Activated B cell treated with CpG ODN at 0.5 μM for 24 hours (primary cell): Measurements from ENCODE around the gene NR1H2. TPM values are rescaled to one million over a fixed set of nuclear protein-coding genes. Genes with fewer than 3 reads are reported as not detected.

Source experiments
- ATAC-seq: fragments of 200-7000 bp; cut with Tn5 transposase; one replicate; pipeline ENCODE4 v1.10.0; 2021; ENCODE audit warnings: low read depth, mild to moderate bottlenecking, moderate library complexity
- CTCF ChIA-PET: fragments of 350-600 bp; sonication (Branson Sonifier 250); formaldehyde crosslinking; loops from one replicate; lab custom pipeline; 2021; ENCODE audit warnings: antibody characterized with exemption; lab: Charles Lee
- POLR2A ChIA-PET: fragments of 350-600 bp; sonication (Branson Sonifier 250); formaldehyde crosslinking; loops from one replicate; lab custom pipeline; 2021; ENCODE audit warnings: antibody characterized with exemption; lab: Charles Lee
- DNase-seq: peaks from one replicate; pipeline ENCODE4 v3.0.0; 2022
- H3K27ac Mint-ChIP-seq: one replicate; pipeline ENCODE4 v1.8.0; 2020; ENCODE audit warnings: mixed read lengths
- H3K27me3 Mint-ChIP-seq: one replicate; pipeline ENCODE4 v1.8.0; 2021; ENCODE audit warnings: mixed read lengths
- H3K36me3 Mint-ChIP-seq: one replicate; pipeline ENCODE4 v1.8.0; 2021; ENCODE audit warnings: low read depth, mixed read lengths
- H3K4me1 Mint-ChIP-seq: one replicate; pipeline ENCODE4 v1.8.0; 2021; ENCODE audit warnings: mixed read lengths
- H3K4me3 Mint-ChIP-seq: one replicate; pipeline ENCODE4 v1.8.0; 2020; ENCODE audit warnings: mild to moderate bottlenecking, mixed read lengths
- H3K9me3 Mint-ChIP-seq: one replicate; pipeline ENCODE4 v1.8.0; 2020; ENCODE audit warnings: mixed read lengths
- intact Hi-C: fragments of 100-400 bp; cut with micrococcal nuclease; formaldehyde crosslinking; loops from one replicate; pipeline ENCODE4 v1.15.1; 2024
- total RNA-seq: library from RNA; stranded (reverse); gene quantifications from 2 replicates; pipeline ENCODE4 v1.2.3, GENCODE V29; 2022
- TF ChIP-seq, protein P1 (sequence below): fragments of 200-600 bp; IDR thresholded peaks from one replicate; pipeline ENCODE4 v1.8.0; 2022; ENCODE audit warnings: antibody characterized with exemption, mild to moderate bottlenecking

NR1H2 gene
- total RNA-seq, 1 donor from 2014 or later = 79.5 TPM

DNA sequence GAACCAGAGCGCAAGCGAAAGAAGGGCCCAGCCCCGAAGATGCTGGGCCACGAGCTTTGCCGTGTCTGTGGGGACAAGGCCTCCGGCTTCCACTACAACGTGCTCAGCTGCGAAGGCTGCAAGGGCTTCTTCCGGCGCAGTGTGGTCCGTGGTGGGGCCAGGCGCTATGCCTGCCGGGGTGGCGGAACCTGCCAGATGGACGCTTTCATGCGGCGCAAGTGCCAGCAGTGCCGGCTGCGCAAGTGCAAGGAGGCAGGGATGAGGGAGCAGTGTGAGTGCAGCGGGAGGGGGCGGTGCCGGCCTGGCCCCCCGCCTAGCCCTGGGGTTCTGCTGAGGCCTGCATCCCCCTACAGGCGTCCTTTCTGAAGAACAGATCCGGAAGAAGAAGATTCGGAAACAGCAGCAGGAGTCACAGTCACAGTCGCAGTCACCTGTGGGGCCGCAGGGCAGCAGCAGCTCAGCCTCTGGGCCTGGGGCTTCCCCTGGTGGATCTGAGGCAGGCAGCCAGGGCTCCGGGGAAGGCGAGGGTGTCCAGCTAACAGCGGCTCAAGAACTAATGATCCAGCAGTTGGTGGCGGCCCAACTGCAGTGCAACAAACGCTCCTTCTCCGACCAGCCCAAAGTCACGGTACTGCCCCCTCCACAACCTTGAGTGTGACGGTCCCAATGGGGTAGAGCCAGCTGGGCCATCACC is 2.1 kb downstream of the NR1H2 start:
- ChIA-PET POLR2A (interaction anchor here (0.6 to 0.9 kb wide), 2 partner anchors 16 to 37 kb away, joined by 3 read pairs; no protein-coding TSS in a partner anchor), CTCF (no interaction called here)
- Mint-ChIP-seq H3K4me1 (peaks cover 16% of the 10 kb centered on the region), H3K9me3 (no peaks in the 10 kb centered on the region), H3K27me3 (no peaks in the 10 kb centered on the region), H3K4me3 (peak overlapping the region; percentile 32), H3K36me3 (peaks cover 54% of the 10 kb centered on the region), H3K27ac (peak overlapping the region; percentile 1)
- intact Hi-C loops = loop anchor here (5.0 kb wide), 1 partner anchor 36 kb away; no protein-coding TSS in a partner anchor
- DNase-seq (no peak), ATAC-seq (no peak)
- TF ChIP-seq, protein P1, sequence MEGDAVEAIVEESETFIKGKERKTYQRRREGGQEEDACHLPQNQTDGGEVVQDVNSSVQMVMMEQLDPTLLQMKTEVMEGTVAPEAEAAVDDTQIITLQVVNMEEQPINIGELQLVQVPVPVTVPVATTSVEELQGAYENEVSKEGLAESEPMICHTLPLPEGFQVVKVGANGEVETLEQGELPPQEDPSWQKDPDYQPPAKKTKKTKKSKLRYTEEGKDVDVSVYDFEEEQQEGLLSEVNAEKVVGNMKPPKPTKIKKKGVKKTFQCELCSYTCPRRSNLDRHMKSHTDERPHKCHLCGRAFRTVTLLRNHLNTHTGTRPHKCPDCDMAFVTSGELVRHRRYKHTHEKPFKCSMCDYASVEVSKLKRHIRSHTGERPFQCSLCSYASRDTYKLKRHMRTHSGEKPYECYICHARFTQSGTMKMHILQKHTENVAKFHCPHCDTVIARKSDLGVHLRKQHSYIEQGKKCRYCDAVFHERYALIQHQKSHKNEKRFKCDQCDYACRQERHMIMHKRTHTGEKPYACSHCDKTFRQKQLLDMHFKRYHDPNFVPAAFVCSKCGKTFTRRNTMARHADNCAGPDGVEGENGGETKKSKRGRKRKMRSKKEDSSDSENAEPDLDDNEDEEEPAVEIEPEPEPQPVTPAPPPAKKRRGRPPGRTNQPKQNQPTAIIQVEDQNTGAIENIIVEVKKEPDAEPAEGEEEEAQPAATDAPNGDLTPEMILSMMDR = no peak

DNA sequence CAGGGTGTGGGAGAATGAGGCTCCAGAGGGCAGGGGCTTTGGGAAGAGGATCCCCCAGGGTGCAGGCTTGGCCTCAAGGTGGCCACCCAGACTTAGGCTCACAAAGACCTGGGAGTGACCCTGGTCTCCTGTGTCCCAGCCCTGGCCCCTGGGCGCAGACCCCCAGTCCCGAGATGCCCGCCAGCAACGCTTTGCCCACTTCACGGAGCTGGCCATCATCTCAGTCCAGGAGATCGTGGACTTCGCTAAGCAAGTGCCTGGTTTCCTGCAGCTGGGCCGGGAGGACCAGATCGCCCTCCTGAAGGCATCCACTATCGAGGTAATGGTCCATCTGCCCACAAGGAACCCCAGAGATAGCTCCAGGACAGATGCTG is 2.6 kb downstream of the NR1H2 start:
- ChIA-PET CTCF (no interaction called here), POLR2A (interaction anchor here (0.5 to 0.9 kb wide), 2 partner anchors 37 to 945 kb away, joined by 3 read pairs; no protein-coding TSS in a partner anchor)
- DNase-seq (no peak), ATAC-seq (no peak)
- intact Hi-C loops = loop anchor here (5.0 kb wide), 1 partner anchor 37 kb away; no protein-coding TSS in a partner anchor
- Mint-ChIP-seq H3K27ac (peak overlapping the region; percentile 9), H3K36me3 (peaks cover 56% of the 10 kb centered on the region), H3K4me1 (peaks cover 22% of the 10 kb centered on the region), H3K4me3 (no peak overlapping the region), H3K27me3 (no peaks in the 10 kb centered on the region), H3K9me3 (no peaks in the 10 kb centered on the region)
- TF ChIP-seq, protein P1 = no peak

DNA sequence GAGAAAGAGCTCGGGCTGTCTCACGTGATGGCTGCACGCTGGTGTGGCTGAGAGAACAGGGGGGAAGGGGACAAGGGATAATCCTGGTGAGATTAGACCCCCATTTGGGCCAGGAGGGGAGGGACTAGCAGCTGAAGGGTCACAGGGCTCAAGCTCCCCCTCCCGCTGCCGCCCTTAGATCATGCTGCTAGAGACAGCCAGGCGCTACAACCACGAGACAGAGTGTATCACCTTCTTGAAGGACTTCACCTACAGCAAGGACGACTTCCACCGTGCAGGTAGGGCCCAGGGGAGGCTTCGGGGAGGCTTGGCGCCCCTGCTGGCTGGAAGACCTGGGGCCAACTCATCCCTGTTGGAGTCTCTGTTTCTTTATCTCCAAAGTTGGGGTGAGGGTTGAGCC is 3.3 kb downstream of the NR1H2 start:
- H3K9me3 Mint-ChIP-seq = no peaks in the 10 kb centered on the region
- peaks cover 61% of the 10 kb centered on the region for H3K36me3 Mint-ChIP-seq
- peaks cover 29% of the 10 kb centered on the region for H3K4me1 Mint-ChIP-seq
- intact Hi-C loops = loop anchor here (5.0 kb wide), 1 partner anchor 37 kb away; no protein-coding TSS in a partner anchor
- H3K4me3 Mint-ChIP-seq = no peak overlapping the region
- ChIA-PET POLR2A (interaction anchor here (0.5 to 1.0 kb wide), 2 partner anchors 16 to 946 kb away, joined by 3 to 4 read pairs; no protein-coding TSS in a partner anchor), CTCF (no interaction called here)
- DNase-seq (no peak), ATAC-seq (no peak)
- TF ChIP-seq, protein P1 = no peak
- no peaks in the 10 kb centered on the region for H3K27me3 Mint-ChIP-seq
- H3K27ac Mint-ChIP-seq = no peak overlapping the region

- H3K27me3 Mint-ChIP-seq = no peaks in the 10 kb centered on the region
Observed at GRCh38 chr19:50380137-50380536, 3.9 kb downstream of the NR1H2 start.

DNA sequence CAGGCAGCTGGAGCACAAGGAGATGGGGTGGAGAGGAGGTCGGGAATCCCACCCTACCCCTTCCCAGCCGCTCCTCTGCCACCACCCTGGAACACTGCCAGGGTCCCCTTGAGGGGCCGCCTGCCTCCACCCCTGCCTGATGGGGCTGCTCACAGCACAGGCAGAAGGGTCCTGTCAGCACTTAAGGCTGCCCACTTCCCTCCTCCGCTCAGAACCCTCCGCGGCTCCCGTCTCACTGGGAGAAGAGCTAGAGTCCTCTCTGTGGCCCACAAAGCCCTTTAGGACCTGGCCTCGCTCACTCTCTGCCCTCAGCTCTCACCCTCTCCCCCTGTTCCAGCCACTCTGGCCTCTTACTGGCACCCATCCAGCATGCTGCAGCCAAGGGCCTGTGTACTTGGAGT is 4.5 kb downstream of the NR1H2 start:
- Mint-ChIP-seq H3K4me3 (no peak overlapping the region), H3K27me3 (no peaks in the 10 kb centered on the region), H3K9me3 (no peaks in the 10 kb centered on the region), H3K4me1 (peaks cover 37% of the 10 kb centered on the region), H3K27ac (peak overlapping the region; percentile 65), H3K36me3 (peaks cover 61% of the 10 kb centered on the region)
- ATAC-seq (no peak), DNase-seq (no peak)
- intact Hi-C loops = no loop called here
- TF ChIP-seq, protein P1 = no peak
- POLR2A ChIA-PET = interaction anchor here (0.9 to 1.0 kb wide), 2 partner anchors 12 to 17 kb away, joined by 3 to 4 read pairs; no protein-coding TSS in a partner anchor
- CTCF ChIA-PET = no interaction called here

More at GRCh38 chr19:50380137-50380536, 3.9 kb downstream of the NR1H2 start:
- intact Hi-C loops = no loop called here
- TF ChIP-seq, protein P1 = no peak
- no peak for DNase-seq
- CTCF ChIA-PET = no interaction called here
- POLR2A ChIA-PET = interaction anchor here (1.0 kb wide), 1 partner anchor 16 kb away, joined by 4 read pairs; no protein-coding TSS in a partner anchor
- Mint-ChIP-seq H3K9me3 (no peaks in the 10 kb centered on the region), H3K4me3 (no peak overlapping the region), H3K36me3 (peaks cover 61% of the 10 kb centered on the region), H3K4me1 (peaks cover 35% of the 10 kb centered on the region), H3K27ac (no peak overlapping the region)
- no peak for ATAC-seq
